Esophagus muscularis mucosa (tissue), 4 donors: Measurements from ENCODE around the gene WDR26.

Experiments used
- EP300 ChIP-seq: sonication (generic); formaldehyde crosslinking; IDR thresholded peaks from one replicate; pipeline ENCODE4 v1.6.1; 2017; ENCODE audit warnings: antibody characterized with exemption
- POLR2A ChIP-seq: fragments of 450-650 bp; IDR thresholded peaks from one replicate; pipeline ENCODE4 v1.6.1; 2017; ENCODE audit warnings: antibody characterized with exemption, moderate library complexity, mild to moderate bottlenecking, low read depth
- POLR2AphosphoS5 ChIP-seq, 2 donors: sonication (generic); formaldehyde crosslinking; IDR thresholded peaks; one replicate each; pipeline ENCODE4 v1.6.1; 2017; ENCODE audit warnings: antibody characterized with exemption in 2 of 2
- TF ChIP-seq, protein P1 (sequence below), 3 experiments: fragments of 200-600 bp in 2 of 3; fragments of 450-650 bp in 1 of 3; sonication (generic) in 2 of 3; IDR thresholded peaks; one replicate each; pipeline ENCODE4 v1.5.1; 2017 to 2019; ENCODE audit warnings: antibody characterized with exemption in 3 of 3, mild to moderate bottlenecking in 2 of 3, moderate library complexity in 1 of 3

DNA sequence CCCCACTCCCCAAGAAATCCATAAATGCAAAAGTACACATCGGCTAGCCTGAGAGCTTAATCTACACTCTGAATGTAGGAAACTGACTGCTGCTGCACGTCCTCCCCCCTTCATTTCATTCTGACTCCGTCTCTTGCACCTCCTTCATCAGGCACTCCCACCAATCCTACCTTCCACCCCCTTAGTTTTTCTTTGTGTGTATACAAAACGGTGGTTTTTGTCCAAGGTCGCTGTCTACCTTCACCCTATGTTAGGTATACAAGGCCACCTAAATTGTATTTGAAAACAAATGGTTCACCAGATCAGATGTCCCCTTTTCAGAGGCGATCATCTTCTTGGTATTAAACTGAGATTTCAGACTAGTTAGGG lies 1.9 kb downstream of the WDR26 start:
- TF ChIP-seq, protein P1, sequence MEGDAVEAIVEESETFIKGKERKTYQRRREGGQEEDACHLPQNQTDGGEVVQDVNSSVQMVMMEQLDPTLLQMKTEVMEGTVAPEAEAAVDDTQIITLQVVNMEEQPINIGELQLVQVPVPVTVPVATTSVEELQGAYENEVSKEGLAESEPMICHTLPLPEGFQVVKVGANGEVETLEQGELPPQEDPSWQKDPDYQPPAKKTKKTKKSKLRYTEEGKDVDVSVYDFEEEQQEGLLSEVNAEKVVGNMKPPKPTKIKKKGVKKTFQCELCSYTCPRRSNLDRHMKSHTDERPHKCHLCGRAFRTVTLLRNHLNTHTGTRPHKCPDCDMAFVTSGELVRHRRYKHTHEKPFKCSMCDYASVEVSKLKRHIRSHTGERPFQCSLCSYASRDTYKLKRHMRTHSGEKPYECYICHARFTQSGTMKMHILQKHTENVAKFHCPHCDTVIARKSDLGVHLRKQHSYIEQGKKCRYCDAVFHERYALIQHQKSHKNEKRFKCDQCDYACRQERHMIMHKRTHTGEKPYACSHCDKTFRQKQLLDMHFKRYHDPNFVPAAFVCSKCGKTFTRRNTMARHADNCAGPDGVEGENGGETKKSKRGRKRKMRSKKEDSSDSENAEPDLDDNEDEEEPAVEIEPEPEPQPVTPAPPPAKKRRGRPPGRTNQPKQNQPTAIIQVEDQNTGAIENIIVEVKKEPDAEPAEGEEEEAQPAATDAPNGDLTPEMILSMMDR (IDR thresholded peaks at IDR 0.05): no peak
- TF ChIP-seq POLR2AphosphoS5 (IDR thresholded peaks at IDR 0.05) (no peak), POLR2A (no peak), EP300 (no peak)
